ENCODE results near the gene ANAPC15.

Gene ANAPC15

DNA sequence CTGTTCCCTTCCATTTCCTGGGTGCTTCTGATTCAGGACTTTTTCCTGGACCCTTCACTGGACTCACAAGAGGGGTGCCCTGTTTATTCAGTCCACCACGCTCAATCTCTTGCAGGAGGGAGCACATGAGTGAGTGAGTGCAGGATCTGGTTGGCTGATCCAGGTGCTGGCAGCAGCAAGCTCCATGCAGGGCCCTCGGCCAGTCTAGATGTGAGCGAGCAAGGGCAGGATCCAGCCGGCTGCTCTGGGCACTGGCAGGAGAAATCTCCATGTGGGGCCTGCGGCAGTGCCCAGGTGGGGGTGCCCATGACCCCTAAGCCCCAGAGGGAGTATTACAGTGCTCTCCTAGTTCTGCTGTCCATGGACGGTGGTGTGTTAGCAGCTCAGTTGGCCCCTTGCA is 11.6 kb upstream of the ANAPC15 start:
- Histone ChIP-seq H3K4me3 (ENCODE audit: insufficient read length, low read depth) (no peak overlapping the region), H3K9me3 (ENCODE audit: insufficient read depth, low read length) (peaks cover 31% of the 10 kb centered on the region), H3K36me3 (ENCODE audit: insufficient read depth, insufficient read length, low read length) (no peaks in the 10 kb centered on the region), H3K9ac (ENCODE audit: insufficient read length, low read depth) (no peak overlapping the region), H3K27me3 (ENCODE audit: insufficient read depth, insufficient read length) (no peaks in the 10 kb centered on the region), H3K4me1 (ENCODE audit: insufficient read depth, insufficient read length) (no peaks in the 10 kb centered on the region)
- no peak for TF ChIP-seq SUZ12 (IDR thresholded peaks at IDR 0.05; ENCODE audit: extremely low read depth, insufficient read depth, insufficient read length)
- TF ChIP-seq ZNF274 (IDR thresholded peaks at IDR 0.05; ENCODE audit: low read depth, low read length): no peak
- DNase-seq (ENCODE audit: low read depth, low spot score): no peak

- DNase-seq (ENCODE audit: low read depth, low spot score): no peak
- Histone ChIP-seq H3K4me1 (ENCODE audit: insufficient read depth, insufficient read length) (no peaks in the 10 kb centered on the region), H3K9me3 (ENCODE audit: insufficient read depth, low read length) (peaks cover 22% of the 10 kb centered on the region), H3K36me3 (ENCODE audit: insufficient read depth, insufficient read length, low read length) (no peaks in the 10 kb centered on the region), H3K9ac (ENCODE audit: insufficient read length, low read depth) (no peak overlapping the region), H3K4me3 (ENCODE audit: insufficient read length, low read depth) (no peak overlapping the region), H3K27me3 (ENCODE audit: insufficient read depth, insufficient read length) (no peaks in the 10 kb centered on the region)
- TF ChIP-seq YY1 (IDR thresholded peaks at IDR 0.05; ENCODE audit: insufficient read depth, insufficient read length) (no peak), ZNF274 (IDR thresholded peaks at IDR 0.05; ENCODE audit: low read depth, low read length) (no peak), SUZ12 (IDR thresholded peaks at IDR 0.05; ENCODE audit: extremely low read depth, insufficient read depth, insufficient read length) (no peak)
These were observed 10.7 kb upstream of the ANAPC15 start for GRCh38 chr11:72123117-72123653.

GRCh38 chr11:72122607-72123006 is 10.1 kb upstream of the ANAPC15 start:
- H3K4me1 ChIP-seq (ENCODE audit: insufficient read depth, insufficient read length): no peaks in the 10 kb centered on the region
- no peak for DNase-seq (ENCODE audit: low read depth, low spot score)
- TF ChIP-seq ZNF274 (IDR thresholded peaks at IDR 0.05; ENCODE audit: low read depth, low read length) (no peak), YY1 (IDR thresholded peaks at IDR 0.05; ENCODE audit: insufficient read depth, insufficient read length) (no peak), SUZ12 (IDR thresholded peaks at IDR 0.05; ENCODE audit: extremely low read depth, insufficient read depth, insufficient read length) (no peak)
- no peak overlapping the region for H3K4me3 ChIP-seq (ENCODE audit: insufficient read length, low read depth)
- no peaks in the 10 kb centered on the region for H3K36me3 ChIP-seq (ENCODE audit: insufficient read depth, insufficient read length, low read length)
- H3K27me3 ChIP-seq (ENCODE audit: insufficient read depth, insufficient read length): no peaks in the 10 kb centered on the region
- H3K9ac ChIP-seq (ENCODE audit: insufficient read length, low read depth): no peak overlapping the region
- H3K9me3 ChIP-seq (ENCODE audit: insufficient read depth, low read length): peaks cover 16% of the 10 kb centered on the region

GRCh38 chr11:72120930-72121329 is 8.4 kb upstream of the ANAPC15 start:
- DNase-seq (ENCODE audit: low read depth, low spot score): no peak
- Histone ChIP-seq H3K27me3 (ENCODE audit: insufficient read depth, insufficient read length) (no peaks in the 10 kb centered on the region), H3K4me1 (ENCODE audit: insufficient read depth, insufficient read length) (no peaks in the 10 kb centered on the region), H3K36me3 (ENCODE audit: insufficient read depth, insufficient read length, low read length) (no peaks in the 10 kb centered on the region), H3K9ac (ENCODE audit: insufficient read length, low read depth) (no peak overlapping the region), H3K4me3 (ENCODE audit: insufficient read length, low read depth) (no peak overlapping the region), H3K9me3 (ENCODE audit: insufficient read depth, low read length) (peaks cover 14% of the 10 kb centered on the region; the same call in 1 of the 2 replicates)
- no peak for TF ChIP-seq SUZ12 (IDR thresholded peaks at IDR 0.05; ENCODE audit: extremely low read depth, insufficient read depth, insufficient read length)
- TF ChIP-seq YY1 (IDR thresholded peaks at IDR 0.05; ENCODE audit: insufficient read depth, insufficient read length): no peak
- TF ChIP-seq ZNF274 (IDR thresholded peaks at IDR 0.05; ENCODE audit: low read depth, low read length): no peak

DNA sequence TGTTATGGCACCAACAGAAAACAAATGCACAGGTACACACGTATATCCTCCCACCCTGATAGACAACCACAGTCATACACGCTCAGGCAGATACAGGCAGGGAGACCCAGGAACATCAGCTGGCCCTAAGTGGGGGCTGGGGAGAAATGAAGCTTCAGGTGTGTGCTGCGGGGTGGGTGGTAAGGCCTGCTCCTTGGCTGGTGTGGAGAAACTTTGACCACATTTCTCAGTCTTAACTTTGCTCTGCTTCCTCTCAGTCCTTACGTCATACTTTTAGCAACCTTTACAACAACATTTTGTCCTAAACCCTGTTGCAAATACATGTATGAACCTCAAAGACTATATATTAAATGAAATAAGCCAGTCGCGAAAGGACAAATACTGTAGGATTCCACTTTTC is 6.7 kb upstream of the ANAPC15 start:
- H3K36me3 ChIP-seq (ENCODE audit: insufficient read depth, insufficient read length, low read length): no peaks in the 10 kb centered on the region
- no peak overlapping the region for H3K4me3 ChIP-seq (ENCODE audit: insufficient read length, low read depth)
- no peak overlapping the region for H3K9ac ChIP-seq (ENCODE audit: insufficient read length, low read depth)
- no peak for DNase-seq (ENCODE audit: low read depth, low spot score)
- no peak for TF ChIP-seq YY1 (IDR thresholded peaks at IDR 0.05; ENCODE audit: insufficient read depth, insufficient read length)
- no peak for TF ChIP-seq SUZ12 (IDR thresholded peaks at IDR 0.05; ENCODE audit: extremely low read depth, insufficient read depth, insufficient read length)
- no peak for TF ChIP-seq ZNF274 (IDR thresholded peaks at IDR 0.05; ENCODE audit: low read depth, low read length)
- peaks cover 6% of the 10 kb centered on the region; the same call in 1 of the 2 replicates for H3K9me3 ChIP-seq (ENCODE audit: insufficient read depth, low read length)
- H3K4me1 ChIP-seq (ENCODE audit: insufficient read depth, insufficient read length): no peaks in the 10 kb centered on the region
- H3K27me3 ChIP-seq (ENCODE audit: insufficient read depth, insufficient read length): no peaks in the 10 kb centered on the region

GRCh38 chr11:72116019-72116755 is 3.7 kb upstream of the ANAPC15 start:
- TF ChIP-seq ZNF274 (IDR thresholded peaks at IDR 0.05; ENCODE audit: low read depth, low read length) (no peak), SUZ12 (IDR thresholded peaks at IDR 0.05; ENCODE audit: extremely low read depth, insufficient read depth, insufficient read length) (no peak), YY1 (IDR thresholded peaks at IDR 0.05; ENCODE audit: insufficient read depth, insufficient read length) (no peak)
- H3K4me3 ChIP-seq (ENCODE audit: insufficient read length, low read depth): no peak overlapping the region
- DNase-seq (ENCODE audit: low read depth, low spot score): no peak
- no peaks in the 10 kb centered on the region for H3K9me3 ChIP-seq (ENCODE audit: insufficient read depth, low read length)
- H3K27me3 ChIP-seq (ENCODE audit: insufficient read depth, insufficient read length): no peaks in the 10 kb centered on the region
- peaks cover 1% of the 10 kb centered on the region for H3K36me3 ChIP-seq (ENCODE audit: insufficient read depth, insufficient read length, low read length)
- H3K4me1 ChIP-seq (ENCODE audit: insufficient read depth, insufficient read length): no peaks in the 10 kb centered on the region
- no peak overlapping the region for H3K9ac ChIP-seq (ENCODE audit: insufficient read length, low read depth)

GRCh38 chr11:72114570-72114969 is 2.1 kb upstream of the ANAPC15 start:
- Histone ChIP-seq H3K27me3 (ENCODE audit: insufficient read depth, insufficient read length) (no peaks in the 10 kb centered on the region), H3K4me3 (ENCODE audit: insufficient read length, low read depth) (no peak overlapping the region), H3K4me1 (ENCODE audit: insufficient read depth, insufficient read length) (no peaks in the 10 kb centered on the region), H3K36me3 (ENCODE audit: insufficient read depth, insufficient read length, low read length) (peaks cover 16% of the 10 kb centered on the region), H3K9ac (ENCODE audit: insufficient read length, low read depth) (no peak overlapping the region), H3K9me3 (ENCODE audit: insufficient read depth, low read length) (no peaks in the 10 kb centered on the region)
- DNase-seq (ENCODE audit: low read depth, low spot score): no peak
- no peak for TF ChIP-seq ZNF274 (IDR thresholded peaks at IDR 0.05; ENCODE audit: low read depth, low read length)
- TF ChIP-seq SUZ12 (IDR thresholded peaks at IDR 0.05; ENCODE audit: extremely low read depth, insufficient read depth, insufficient read length): no peak
- TF ChIP-seq YY1 (IDR thresholded peaks at IDR 0.05; ENCODE audit: insufficient read depth, insufficient read length): no peak
